Panc1 (cell line): Measurements from ENCODE around the gene MCM8. TPM values are rescaled to one million over a fixed set of nuclear protein-coding genes. Genes with fewer than 3 reads are reported as not detected.

ENCODE experiments used
- ATAC-seq: fragments of 200-7000 bp; cut with Tn5 transposase; 2 replicates; pipeline ENCODE4 v1.9.1; 2020; ENCODE audit warnings: mild to moderate bottlenecking, moderate library complexity
- BruUV-seq: library from RNA; stranded (reverse); fragments of 400-500 nt; replicated peaks from 2 replicates; lab custom pipeline; 2021; lab: Mats Ljungman, UMichigan
- CTCF ChIA-PET: fragments of 300-600 bp; sonication (Branson Sonifier 250); formaldehyde crosslinking; loops from one replicate; lab custom pipeline; 2022; ENCODE audit warnings: antibody characterized with exemption; lab: Charles Lee
- POLR2A ChIA-PET: fragments of 300-600 bp; sonication (Branson Sonifier 250); formaldehyde crosslinking; loops from one replicate; lab custom pipeline; 2022; ENCODE audit warnings: antibody characterized with exemption; lab: Charles Lee
- DNase-seq: peaks from one replicate; pipeline ENCODE4 v3.0.0-alpha.2; 2010; ENCODE audit warnings: low read depth, low spot score
- H3K27ac ChIP-seq: 2 replicates; pipeline ENCODE4 v1.5.1; 2011; ENCODE audit warnings: mild to moderate bottlenecking, low read length, inconsistent platforms
- H3K27me3 ChIP-seq: fragments of 200-500 bp; sonication (Bioruptor generic); 2 replicates; pipeline ENCODE4 v1.6.0; 2014; ENCODE audit warnings: low read length, inconsistent platforms; ENCODE audit not compliant: control insufficient read depth, insufficient read depth
- H3K36me3 ChIP-seq: fragments of 200-500 bp; sonication (Bioruptor generic); 2 replicates; pipeline ENCODE4 v1.5.1; 2014; ENCODE audit warnings: inconsistent platforms, mild to moderate bottlenecking, low read length, moderate library complexity; ENCODE audit not compliant: control insufficient read depth, insufficient read depth
- H3K4me1 ChIP-seq: 2 replicates; pipeline ENCODE4 v1.5.1; 2011; ENCODE audit warnings: inconsistent platforms, mild to moderate bottlenecking, low read length, moderate library complexity; ENCODE audit not compliant: control insufficient read depth, insufficient read depth
- H3K4me3 ChIP-seq, 2 experiments: 2 replicates each; pipeline ENCODE4 v1.5.1; 2011 to 2012; ENCODE audit warnings: low read depth in 2 of 2, low read length in 2 of 2, mild to moderate bottlenecking in 2 of 2, inconsistent platforms in 1 of 2, moderate library complexity in 1 of 2
- H3K9me3 ChIP-seq: fragments of 200-500 bp; sonication (Bioruptor generic); 2 replicates; pipeline ENCODE4 v1.5.1; 2014; ENCODE audit warnings: low read depth, mild to moderate bottlenecking, inconsistent platforms, low read length, moderate library complexity; ENCODE audit not compliant: control insufficient read depth, insufficient read depth
- POLR2AphosphoS5 ChIP-seq: IDR thresholded peaks from 2 replicates; pipeline ENCODE4 v1.6.1; 2012; ENCODE audit warnings: mild to moderate bottlenecking, low read depth, low read length, moderate library complexity
- SIN3A ChIP-seq: IDR thresholded peaks from 2 replicates; pipeline ENCODE4 v1.6.1; 2012; ENCODE audit warnings: low read depth, mild to moderate bottlenecking, low read length, moderate library complexity, borderline replicate concordance; ENCODE audit not compliant: insufficient read depth
- TCF7L2 ChIP-seq: IDR thresholded peaks from 2 replicates; pipeline ENCODE4 v1.6.1; 2011; ENCODE audit warnings: mild to moderate bottlenecking, low read depth, low read length, inconsistent platforms
- in situ Hi-C: cut with HindIII; loops from 2 replicates; pipeline ENCODE4 v1.10.0; 2016; ENCODE audit warnings: low sequenced_read_pairs, low pct_unique_long_range_greater_than_20kb
- intact Hi-C: fragments of 100-400 bp; cut with micrococcal nuclease; formaldehyde crosslinking; loops from one replicate; pipeline ENCODE4 v1.10.0; 2022; ENCODE audit not compliant: unreplicated experiment
- total RNA-seq: library from RNA; stranded (reverse); gene quantifications from one replicate; pipeline ENCODE4 v1.2.1, GENCODE V29; 2021; ENCODE audit not compliant: unreplicated experiment
- TF ChIP-seq, protein P1 (sequence below): fragments of 450-650 bp; IDR thresholded peaks from 2 replicates; pipeline ENCODE4 v1.5.1; 2017; ENCODE audit warnings: mild to moderate bottlenecking
- TF ChIP-seq, protein P2 (sequence below), 2 experiments: IDR thresholded peaks; 2 replicates each; pipeline ENCODE4 v1.6.1; 2011 to 2012; ENCODE audit warnings: low read depth in 2 of 2, control low read depth in 1 of 2, low read length in 1 of 2, mild to moderate bottlenecking in 1 of 2, moderate library complexity in 1 of 2; ENCODE audit not compliant: insufficient read depth in 1 of 2

Gene MCM8
- total RNA-seq, 1 experiment from 2014 or later = 28.3 TPM

- no TSS peak for BruUV-seq
- ChIA-PET CTCF (no interaction called here), POLR2A (no interaction called here)
- H3K4me3 ChIP-seq = no peak overlapping the region
- DNase-seq = no peak
- H3K36me3 ChIP-seq = peaks cover 4% of the 10 kb centered on the region; the same call in 1 of the 2 replicates
- H3K9me3 ChIP-seq = no peaks in the 10 kb centered on the region
- intact Hi-C loops (no loop called here), in situ Hi-C loops (no loop called here)
- no peak for ATAC-seq
- TF ChIP-seq, protein P1, sequence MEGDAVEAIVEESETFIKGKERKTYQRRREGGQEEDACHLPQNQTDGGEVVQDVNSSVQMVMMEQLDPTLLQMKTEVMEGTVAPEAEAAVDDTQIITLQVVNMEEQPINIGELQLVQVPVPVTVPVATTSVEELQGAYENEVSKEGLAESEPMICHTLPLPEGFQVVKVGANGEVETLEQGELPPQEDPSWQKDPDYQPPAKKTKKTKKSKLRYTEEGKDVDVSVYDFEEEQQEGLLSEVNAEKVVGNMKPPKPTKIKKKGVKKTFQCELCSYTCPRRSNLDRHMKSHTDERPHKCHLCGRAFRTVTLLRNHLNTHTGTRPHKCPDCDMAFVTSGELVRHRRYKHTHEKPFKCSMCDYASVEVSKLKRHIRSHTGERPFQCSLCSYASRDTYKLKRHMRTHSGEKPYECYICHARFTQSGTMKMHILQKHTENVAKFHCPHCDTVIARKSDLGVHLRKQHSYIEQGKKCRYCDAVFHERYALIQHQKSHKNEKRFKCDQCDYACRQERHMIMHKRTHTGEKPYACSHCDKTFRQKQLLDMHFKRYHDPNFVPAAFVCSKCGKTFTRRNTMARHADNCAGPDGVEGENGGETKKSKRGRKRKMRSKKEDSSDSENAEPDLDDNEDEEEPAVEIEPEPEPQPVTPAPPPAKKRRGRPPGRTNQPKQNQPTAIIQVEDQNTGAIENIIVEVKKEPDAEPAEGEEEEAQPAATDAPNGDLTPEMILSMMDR = no peak
- no peak for TF ChIP-seq SIN3A
- TF ChIP-seq TCF7L2 = no peak
- TF ChIP-seq, protein P2, sequence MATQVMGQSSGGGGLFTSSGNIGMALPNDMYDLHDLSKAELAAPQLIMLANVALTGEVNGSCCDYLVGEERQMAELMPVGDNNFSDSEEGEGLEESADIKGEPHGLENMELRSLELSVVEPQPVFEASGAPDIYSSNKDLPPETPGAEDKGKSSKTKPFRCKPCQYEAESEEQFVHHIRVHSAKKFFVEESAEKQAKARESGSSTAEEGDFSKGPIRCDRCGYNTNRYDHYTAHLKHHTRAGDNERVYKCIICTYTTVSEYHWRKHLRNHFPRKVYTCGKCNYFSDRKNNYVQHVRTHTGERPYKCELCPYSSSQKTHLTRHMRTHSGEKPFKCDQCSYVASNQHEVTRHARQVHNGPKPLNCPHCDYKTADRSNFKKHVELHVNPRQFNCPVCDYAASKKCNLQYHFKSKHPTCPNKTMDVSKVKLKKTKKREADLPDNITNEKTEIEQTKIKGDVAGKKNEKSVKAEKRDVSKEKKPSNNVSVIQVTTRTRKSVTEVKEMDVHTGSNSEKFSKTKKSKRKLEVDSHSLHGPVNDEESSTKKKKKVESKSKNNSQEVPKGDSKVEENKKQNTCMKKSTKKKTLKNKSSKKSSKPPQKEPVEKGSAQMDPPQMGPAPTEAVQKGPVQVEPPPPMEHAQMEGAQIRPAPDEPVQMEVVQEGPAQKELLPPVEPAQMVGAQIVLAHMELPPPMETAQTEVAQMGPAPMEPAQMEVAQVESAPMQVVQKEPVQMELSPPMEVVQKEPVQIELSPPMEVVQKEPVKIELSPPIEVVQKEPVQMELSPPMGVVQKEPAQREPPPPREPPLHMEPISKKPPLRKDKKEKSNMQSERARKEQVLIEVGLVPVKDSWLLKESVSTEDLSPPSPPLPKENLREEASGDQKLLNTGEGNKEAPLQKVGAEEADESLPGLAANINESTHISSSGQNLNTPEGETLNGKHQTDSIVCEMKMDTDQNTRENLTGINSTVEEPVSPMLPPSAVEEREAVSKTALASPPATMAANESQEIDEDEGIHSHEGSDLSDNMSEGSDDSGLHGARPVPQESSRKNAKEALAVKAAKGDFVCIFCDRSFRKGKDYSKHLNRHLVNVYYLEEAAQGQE (IDR thresholded peaks at IDR 0.05; ENCODE audit: insufficient read depth in 1 of 2, low read depth in 2 of 2, low read length in 1 of 2) = no peak
- TF ChIP-seq POLR2AphosphoS5 = no peak
- H3K4me1 ChIP-seq = no peaks in the 10 kb centered on the region
- H3K27ac ChIP-seq = no peak overlapping the region
- H3K27me3 ChIP-seq = no peaks in the 10 kb centered on the region
Measured at GRCh38 chr20:6026051-6026450, 75.6 kb downstream of the MCM8 start.

DNA sequence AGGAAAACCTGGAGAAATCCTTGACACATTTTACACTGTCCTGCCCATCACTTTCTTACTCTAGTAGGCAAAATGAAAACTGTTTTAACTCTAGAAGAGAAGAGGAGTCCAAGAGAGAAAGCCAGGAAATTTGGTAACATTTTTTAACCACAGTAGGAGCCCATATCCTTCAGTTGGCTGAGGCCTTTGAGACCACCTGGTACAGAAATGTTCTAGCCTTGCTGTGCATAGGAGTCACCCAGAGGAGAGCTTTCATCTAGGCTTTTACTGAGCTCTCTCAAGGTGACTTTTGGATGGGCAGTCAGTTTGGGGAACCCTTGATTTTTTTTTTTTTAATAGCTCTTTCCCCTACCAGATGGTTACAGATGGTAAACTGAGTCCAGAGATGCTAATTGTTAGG lies 78.4 kb downstream of the MCM8 start:
- no peaks in the 10 kb centered on the region for H3K4me1 ChIP-seq
- no peaks in the 10 kb centered on the region for H3K27me3 ChIP-seq
- POLR2A ChIA-PET = no interaction called here
- CTCF ChIA-PET = no interaction called here
- in situ Hi-C loops (no loop called here), intact Hi-C loops (no loop called here)
- H3K4me3 ChIP-seq = no peak overlapping the region
- H3K9me3 ChIP-seq = no peaks in the 10 kb centered on the region
- H3K36me3 ChIP-seq = no peaks in the 10 kb centered on the region; the same call in 1 of the 2 replicates
- BruUV-seq = no TSS peak
- TF ChIP-seq, protein P2 (IDR thresholded peaks at IDR 0.05; ENCODE audit: insufficient read depth in 1 of 2, low read depth in 2 of 2, low read length in 1 of 2) = no peak
- TF ChIP-seq, protein P1 = no peak
- DNase-seq (no peak), ATAC-seq (no peak)
- no peak overlapping the region for H3K27ac ChIP-seq
